Lung (tissue), 12 donors: ENCODE data around the gene UNC5A. TPM values are rescaled to one million over a fixed set of nuclear protein-coding genes. Genes with fewer than 3 reads are reported as not detected.

ENCODE experiments used
- ATAC-seq: fragments of 200-7000 bp; cut with Tn5 transposase; one replicate; pipeline ENCODE4 v1.9.1; 2020; ENCODE audit warnings: moderate number of reproducible peaks; ENCODE audit not compliant: insufficient read depth, low FRiP score
- DNase-seq, 3 donors: peaks; one replicate each; pipeline ENCODE4 v3.0.0-alpha.2; 2013 to 2017
- H3K27ac ChIP-seq, 2 donors: one replicate each; pipeline ENCODE4 v1.5.1; 2013; ENCODE audit warnings: mild to moderate bottlenecking in 2 of 2, moderate library complexity in 2 of 2, control low read depth in 1 of 2, inconsistent platforms in 1 of 2, low read depth in 1 of 2, low read length in 1 of 2
- H3K27me3 ChIP-seq, 3 donors: one replicate each; pipeline ENCODE4 v1.5.1; 2013; ENCODE audit warnings: low read length in 2 of 3; ENCODE audit not compliant: control insufficient read depth in 3 of 3, insufficient read depth in 3 of 3
- H3K36me3 ChIP-seq, 4 donors: one replicate each; pipeline ENCODE4 v1.5.1; 2013; ENCODE audit warnings: low read length in 4 of 4, mild to moderate bottlenecking in 1 of 4, moderate library complexity in 1 of 4; ENCODE audit not compliant: control insufficient read depth in 4 of 4, insufficient read depth in 4 of 4
- H3K4me1 ChIP-seq, 5 donors: one replicate each; pipeline ENCODE4 v1.5.1; 2013; ENCODE audit warnings: low read length in 5 of 5, mild to moderate bottlenecking in 2 of 5, moderate library complexity in 1 of 5; ENCODE audit not compliant: control insufficient read depth in 5 of 5, insufficient read depth in 5 of 5
- H3K4me3 ChIP-seq: one replicate; pipeline ENCODE4 v1.5.1; 2013; ENCODE audit warnings: mild to moderate bottlenecking, control low read depth, moderate library complexity
- H3K9ac ChIP-seq, 2 donors: one replicate each; pipeline ENCODE4 v1.5.1; 2013; ENCODE audit warnings: low read length in 2 of 2, control low read depth in 1 of 2; ENCODE audit not compliant: insufficient read depth in 1 of 2
- H3K9me3 ChIP-seq, 4 donors: one replicate each; pipeline ENCODE4 v1.5.1; 2013; ENCODE audit warnings: low read length in 3 of 4, mild to moderate bottlenecking in 1 of 4, moderate library complexity in 1 of 4; ENCODE audit not compliant: control insufficient read depth in 4 of 4, insufficient read depth in 3 of 4
- CTCF ChIP-seq: IDR thresholded peaks from 2 replicates; pipeline ENCODE4 v1.5.1; 2012; ENCODE audit warnings: mild to moderate bottlenecking; ENCODE audit errors: control extremely low read depth, extremely low read depth
- WGBS, 2 donors: extraction: QIAGEN DNeasy Blood & Tissue Kit; methylation state at CpG; one replicate each; pipeline ENCODE4 v1.1.7; 2013; 5-methylcytosine and 5-hydroxymethylcytosine counted together
- polyA plus RNA-seq, 2 donors: library from polyadenylated mRNA; stranded (reverse); fragments of 200-250 nt; gene quantifications; one replicate each; pipeline ENCODE4 v1.2.1, GENCODE V29; 2013
- total RNA-seq, 2 donors: library from RNA; depleted of rRNA in 1 of 2; stranded (reverse); fragments of >200 nt in 1 of 2; gene quantifications; one replicate each; pipeline ENCODE4 v1.2.1, GENCODE V29; 2014 to 2021
- donor health status: control.
- donor health status: control.
- donor health status: Bipolar disorder and iron deficiency.
- donor health status: healthy.
- donor health status: DM: yes; HTN: yes; CAD: no.

UNC5A gene
- total and polyA plus RNA-seq, 4 donors: 0.08 to 0.40 (median 0.13) TPM

DNA sequence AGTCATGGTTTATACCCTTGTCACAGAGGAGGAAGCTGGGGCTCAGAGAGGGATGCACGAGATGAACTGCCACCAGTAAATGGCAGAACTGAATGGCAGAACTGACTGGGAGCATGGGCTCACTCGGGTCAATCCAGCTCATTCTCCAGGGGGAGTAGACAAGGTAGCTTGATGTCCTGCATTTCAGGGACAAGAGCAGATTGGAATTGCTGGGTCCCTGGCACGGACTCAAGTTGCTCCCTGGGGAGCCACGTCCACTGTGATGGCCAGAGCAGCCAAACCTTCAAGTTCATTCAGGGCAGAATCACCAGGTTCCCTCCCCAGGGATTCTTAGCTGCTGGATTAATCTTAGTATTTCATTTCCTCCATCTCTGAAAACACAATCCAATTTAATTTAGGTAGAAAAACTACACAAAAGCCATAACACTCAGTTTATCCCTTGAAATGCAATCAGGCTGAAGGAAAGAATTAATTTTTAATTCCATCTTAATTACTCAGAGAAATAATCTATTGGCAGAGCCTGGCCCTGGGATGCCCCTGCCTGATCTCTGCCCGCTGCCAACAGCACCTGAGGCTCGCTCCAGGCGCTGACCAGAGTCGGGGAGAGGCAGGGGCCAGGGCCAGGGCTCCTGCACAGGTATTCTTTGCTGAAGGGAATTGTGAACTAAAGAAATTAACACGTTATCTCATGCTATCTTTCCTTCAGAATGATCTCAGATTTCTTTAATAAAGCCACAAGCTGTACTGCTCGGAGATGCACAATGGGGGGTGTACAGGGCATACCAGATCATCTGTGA, 42.0 kb upstream of the UNC5A start:
- peaks cover 0 to 7% (median 1%) of the 10 kb centered on the region in 4 donors for H3K9me3 ChIP-seq
- DNase-seq (no peak), ATAC-seq (no peak)
- H3K27me3 ChIP-seq: peaks cover 0 to 6% (median 2%) of the 10 kb centered on the region in 3 donors
- WGBS, 2 donors: 74 to 81% methylated on average over 10 of the region's 10 CpGs
- no peak overlapping the region for H3K4me3 ChIP-seq
- TF ChIP-seq CTCF: no peak
- H3K27ac ChIP-seq: no peak overlapping the region
- H3K9ac ChIP-seq: no peak overlapping the region
- H3K4me1 ChIP-seq: peaks cover 0 to 1% (median 0%) of the 10 kb centered on the region in 5 donors
- no peaks in the 10 kb centered on the region for H3K36me3 ChIP-seq

- H3K27me3 ChIP-seq: peaks cover 0 to 19% (median 4%) of the 10 kb centered on the region in 3 donors
- DNase-seq (no peak), ATAC-seq (no peak)
- WGBS, 2 donors: 81 to 88% methylated on average over 9 of the region's 9 CpGs
- H3K9ac ChIP-seq: no peak overlapping the region
- H3K27ac ChIP-seq: no peak overlapping the region
- H3K9me3 ChIP-seq: peaks cover 0 to 7% (median 1%) of the 10 kb centered on the region in 4 donors
- peaks cover 0 to 1% (median 0%) of the 10 kb centered on the region in 5 donors for H3K4me1 ChIP-seq
- H3K4me3 ChIP-seq: no peak overlapping the region
- TF ChIP-seq CTCF: no peak
- no peaks in the 10 kb centered on the region for H3K36me3 ChIP-seq
Measured at GRCh38 chr5:176769911-176770310, 40.4 kb upstream of the UNC5A start.

DNA sequence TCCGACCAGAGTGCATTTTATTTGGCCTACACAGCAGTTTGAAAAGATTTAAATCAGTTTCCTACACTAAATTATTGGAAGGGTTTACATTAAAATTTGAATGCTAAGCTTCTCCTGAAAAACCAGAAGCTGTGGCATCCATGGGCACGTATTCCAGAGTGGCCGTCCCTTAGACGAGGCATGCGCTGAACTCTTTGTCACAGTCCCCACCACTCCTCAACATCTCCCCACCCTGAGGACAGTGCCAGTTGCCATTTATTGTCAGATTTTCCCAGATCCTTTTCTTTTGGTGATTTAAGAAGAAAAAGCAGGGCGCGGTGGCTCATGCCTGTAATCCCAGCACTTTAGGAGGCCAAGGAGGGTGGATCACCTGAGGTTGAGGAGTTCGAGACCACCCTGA, 39.9 kb upstream of the UNC5A start:
- WGBS, 2 donors: 92 to 96% methylated on average over 8 of the region's 8 CpGs
- Histone ChIP-seq H3K36me3 (no peaks in the 10 kb centered on the region), H3K4me1 (peaks cover 0 to 1% (median 0%) of the 10 kb centered on the region in 5 donors), H3K9me3 (peaks cover 0 to 7% (median 1%) of the 10 kb centered on the region in 4 donors), H3K9ac (no peak overlapping the region), H3K27ac (no peak overlapping the region), H3K4me3 (no peak overlapping the region), H3K27me3 (peaks cover 0 to 22% (median 8%) of the 10 kb centered on the region in 3 donors)
- DNase-seq (no peak), ATAC-seq (no peak)
- no peak for TF ChIP-seq CTCF
